Neural progenitor cell (in vitro differentiated cells): ENCODE results near the gene KIFBP. TPM values are rescaled to one million over a fixed set of nuclear protein-coding genes. Genes with fewer than 3 reads are reported as not detected.

Source experiments
- DNase-seq: peaks from one replicate; pipeline ENCODE4 v3.0.0-alpha.2; 2016; ENCODE audit warnings: low spot score
- H2AFZ ChIP-seq: fragments of 200-600 bp; sonication (generic); replicated peaks from 2 replicates; pipeline ENCODE4 v1.6.1; 2016; ENCODE audit warnings: antibody characterized with exemption
- H3F3A ChIP-seq: fragments of 200-600 bp; sonication (generic); 2 replicates; pipeline ENCODE4 v1.6.1; 2016; ENCODE audit warnings: antibody characterized with exemption, low read depth
- H3K27ac ChIP-seq: fragments of 200-600 bp; sonication (generic); 2 replicates; pipeline ENCODE4 v1.5.1; 2016; ENCODE audit warnings: mild to moderate bottlenecking
- H3K27me3 ChIP-seq: fragments of 200-600 bp; sonication (generic); 2 replicates; pipeline ENCODE4 v1.6.1; 2016; ENCODE audit warnings: mild to moderate bottlenecking, moderate library complexity
- H3K36me3 ChIP-seq: fragments of 200-600 bp; sonication (generic); 2 replicates; pipeline ENCODE4 v1.5.1; 2016
- H3K4me1 ChIP-seq: fragments of 200-600 bp; sonication (generic); 2 replicates; pipeline ENCODE4 v1.6.1; 2016; ENCODE audit warnings: mixed run types
- H3K4me2 ChIP-seq: fragments of 200-600 bp; sonication (generic); 2 replicates; pipeline ENCODE4 v1.6.1; 2016
- H3K4me3 ChIP-seq: fragments of 200-600 bp; sonication (generic); 2 replicates; pipeline ENCODE4 v1.5.1; 2016
- H3K79me2 ChIP-seq: fragments of 200-600 bp; sonication (generic); 2 replicates; pipeline ENCODE4 v1.6.1; 2016; ENCODE audit warnings: low read depth
- H3K9ac ChIP-seq: fragments of 200-600 bp; sonication (generic); 2 replicates; pipeline ENCODE4 v1.6.1; 2016
- H3K9me3 ChIP-seq: fragments of 200-600 bp; sonication (generic); 2 replicates; pipeline ENCODE4 v1.5.1; 2016; ENCODE audit warnings: low read depth
- H4K20me1 ChIP-seq: fragments of 200-600 bp; sonication (generic); 2 replicates; pipeline ENCODE4 v1.6.1; 2016; ENCODE audit warnings: low read depth
- H3K27ac Mint-ChIP-seq: 3 replicates; pipeline ENCODE4 v1.8.0; 2021; ENCODE audit warnings: mixed read lengths
- H3K27me3 Mint-ChIP-seq: 2 replicates; pipeline ENCODE4 v1.8.0; 2022; ENCODE audit warnings: low read depth, mild to moderate bottlenecking, inconsistent platforms, moderate library complexity, mixed read lengths; ENCODE audit not compliant: insufficient read depth
- H3K36me3 Mint-ChIP-seq: 3 replicates; pipeline ENCODE4 v1.8.0; 2021; ENCODE audit warnings: mixed read lengths
- H3K4me1 Mint-ChIP-seq: 3 replicates; pipeline ENCODE4 v1.8.0; 2021; ENCODE audit warnings: mixed read lengths
- H3K4me3 Mint-ChIP-seq: 3 replicates; pipeline ENCODE4 v1.8.0; 2021; ENCODE audit warnings: mild to moderate bottlenecking, moderate library complexity, mixed read lengths
- H3K9me3 Mint-ChIP-seq: 3 replicates; pipeline ENCODE4 v1.8.0; 2020; ENCODE audit warnings: mixed read lengths
- CTCF ChIP-seq: fragments of 200-600 bp; sonication (generic); IDR thresholded peaks from 2 replicates; pipeline ENCODE4 v1.5.1; 2017; ENCODE audit warnings: antibody characterized with exemption, mild to moderate bottlenecking
- EZH2 ChIP-seq: fragments of 200-600 bp; sonication (generic); IDR thresholded peaks from 2 replicates; pipeline ENCODE4 v1.6.1; 2017; ENCODE audit warnings: antibody characterized with exemption, mild to moderate bottlenecking, moderate library complexity
- EZH2phosphoT487 ChIP-seq: fragments of 200-600 bp; sonication (generic); IDR thresholded peaks from 2 replicates; pipeline ENCODE4 v1.6.1; 2017; ENCODE audit warnings: antibody characterized with exemption
- total RNA-seq: library from RNA; depleted of rRNA; stranded (reverse); fragments of >200 nt; gene quantifications from 2 replicates; pipeline ENCODE4 v1.2.3, GENCODE V29; 2015; ENCODE audit warnings: low replicate concordance

The KIFBP gene
- total RNA-seq, 1 donor from 2014 or later = 44.9 TPM

- Histone ChIP-seq H3K9ac (no peak overlapping the region), H3F3A (no peaks in the 10 kb centered on the region), H3K4me3 (no peak overlapping the region), H3K9me3 (no peaks in the 10 kb centered on the region), H3K79me2 (peaks cover 75% of the 10 kb centered on the region), H3K36me3 (no peaks in the 10 kb centered on the region), H2AFZ (no peak overlapping the region), H3K4me1 (peaks cover 5% of the 10 kb centered on the region), H4K20me1 (peaks cover 6% of the 10 kb centered on the region), H3K27me3 (no peaks in the 10 kb centered on the region), H3K4me2 (no peak overlapping the region), H3K27ac (no peak overlapping the region)
- no peak overlapping the region for H3K4me3 Mint-ChIP-seq
- H3K27me3 Mint-ChIP-seq = no peaks in the 10 kb centered on the region
- TF ChIP-seq EZH2 (no peak), EZH2phosphoT487 (no peak), CTCF (no peak)
- H3K27ac Mint-ChIP-seq = no peak overlapping the region
- H3K9me3 Mint-ChIP-seq = no peaks in the 10 kb centered on the region
- H3K4me1 Mint-ChIP-seq = peaks cover 11% of the 10 kb centered on the region
- H3K36me3 Mint-ChIP-seq = peaks cover 6% of the 10 kb centered on the region
- no peak for DNase-seq
These were observed 8.6 kb downstream of the KIFBP start for GRCh38 chr10:68997211-68997610.

- H3K27ac Mint-ChIP-seq = no peak overlapping the region
- H3K79me2 ChIP-seq = peaks cover 8% of the 10 kb centered on the region
- no peak overlapping the region for H3K4me3 Mint-ChIP-seq
- H3K27me3 Mint-ChIP-seq = no peaks in the 10 kb centered on the region
- H4K20me1 ChIP-seq = no peaks in the 10 kb centered on the region
- no peaks in the 10 kb centered on the region for H3K27me3 ChIP-seq
- no peak overlapping the region for H3K4me3 ChIP-seq
- no peaks in the 10 kb centered on the region for H3K4me1 ChIP-seq
- no peaks in the 10 kb centered on the region for H3K9me3 ChIP-seq
- no peak overlapping the region for H3K27ac ChIP-seq
- peaks cover 1% of the 10 kb centered on the region for H3K36me3 Mint-ChIP-seq
- TF ChIP-seq EZH2phosphoT487 (no peak), EZH2 (no peak), CTCF (peak; percentile 43)
- H2AFZ ChIP-seq = no peak overlapping the region
- H3K9me3 Mint-ChIP-seq = no peaks in the 10 kb centered on the region
- H3K4me2 ChIP-seq = no peak overlapping the region
- H3K9ac ChIP-seq = no peak overlapping the region
- peak; percentile 13 for DNase-seq
- H3F3A ChIP-seq = peaks cover 5% of the 10 kb centered on the region
- H3K36me3 ChIP-seq = peaks cover 21% of the 10 kb centered on the region
- no peaks in the 10 kb centered on the region for H3K4me1 Mint-ChIP-seq
These were observed 16.2 kb downstream of the KIFBP start for GRCh38 chr10:69004821-69005220.

GRCh38 chr10:69005704-69006485, 17.3 kb downstream of the KIFBP start:
- H2AFZ ChIP-seq = no peak overlapping the region
- no peaks in the 10 kb centered on the region for H3K27me3 ChIP-seq
- H3K9ac ChIP-seq = no peak overlapping the region
- H3K36me3 ChIP-seq = peaks cover 21% of the 10 kb centered on the region
- H3K9me3 Mint-ChIP-seq = no peaks in the 10 kb centered on the region
- no peaks in the 10 kb centered on the region for H4K20me1 ChIP-seq
- H3K27ac ChIP-seq = no peak overlapping the region
- H3F3A ChIP-seq = peaks cover 5% of the 10 kb centered on the region
- no peak overlapping the region for H3K4me2 ChIP-seq
- no peaks in the 10 kb centered on the region for H3K27me3 Mint-ChIP-seq
- TF ChIP-seq EZH2 (no peak), EZH2phosphoT487 (no peak)
- peaks cover 4% of the 10 kb centered on the region for H3K79me2 ChIP-seq
- no peak overlapping the region for H3K4me3 ChIP-seq
- H3K9me3 ChIP-seq = no peaks in the 10 kb centered on the region
- DNase-seq = no peak
- no peaks in the 10 kb centered on the region for H3K4me1 Mint-ChIP-seq
- peaks cover 1% of the 10 kb centered on the region for H3K36me3 Mint-ChIP-seq
- H3K4me1 ChIP-seq = no peaks in the 10 kb centered on the region
- H3K27ac Mint-ChIP-seq = no peak overlapping the region
- H3K4me3 Mint-ChIP-seq = no peak overlapping the region

- H3K36me3 ChIP-seq = peaks cover 21% of the 10 kb centered on the region
These were observed 18.7 kb downstream of the KIFBP start for GRCh38 chr10:69007260-69007659.

More at GRCh38 chr10:69007260-69007659, 18.7 kb downstream of the KIFBP start:
- no peak overlapping the region for H3K27ac Mint-ChIP-seq
- no peak for DNase-seq
- Histone ChIP-seq H4K20me1 (no peaks in the 10 kb centered on the region), H3K9ac (no peak overlapping the region), H3F3A (peaks cover 5% of the 10 kb centered on the region), H3K9me3 (no peaks in the 10 kb centered on the region), H2AFZ (no peak overlapping the region), H3K79me2 (peaks cover 4% of the 10 kb centered on the region), H3K4me1 (no peaks in the 10 kb centered on the region), H3K27me3 (no peaks in the 10 kb centered on the region), H3K4me3 (no peak overlapping the region), H3K27ac (no peak overlapping the region), H3K4me2 (no peak overlapping the region)
- peaks cover 4% of the 10 kb centered on the region for H3K36me3 Mint-ChIP-seq
- no peaks in the 10 kb centered on the region for H3K27me3 Mint-ChIP-seq
- no peaks in the 10 kb centered on the region for H3K4me1 Mint-ChIP-seq
- no peaks in the 10 kb centered on the region for H3K9me3 Mint-ChIP-seq
- no peak for TF ChIP-seq CTCF
- no peak for TF ChIP-seq EZH2
- TF ChIP-seq EZH2phosphoT487 = no peak
- no peak overlapping the region for H3K4me3 Mint-ChIP-seq
